Tibial nerve (tissue), 4 donors: ENCODE measurements around the gene DAG1.

Experiments
- EP300 ChIP-seq, 2 donors: sonication (generic); formaldehyde crosslinking; IDR thresholded peaks; one replicate each; pipeline ENCODE4 v1.6.1; 2017; ENCODE audit warnings: antibody characterized with exemption in 2 of 2, mild to moderate bottlenecking in 1 of 2
- TF ChIP-seq, protein P1 (sequence below), 5 experiments: fragments of 200-600 bp in 3 of 5; fragments of 450-650 bp in 2 of 5; sonication (generic) in 3 of 5; IDR thresholded peaks; one replicate each; pipeline ENCODE4 v1.5.1; 2016 to 2019; ENCODE audit warnings: antibody characterized with exemption in 5 of 5, mild to moderate bottlenecking in 3 of 5, moderate library complexity in 2 of 5

- no peak for TF ChIP-seq EP300 (IDR thresholded peaks at IDR 0.05)
- TF ChIP-seq, protein P1, sequence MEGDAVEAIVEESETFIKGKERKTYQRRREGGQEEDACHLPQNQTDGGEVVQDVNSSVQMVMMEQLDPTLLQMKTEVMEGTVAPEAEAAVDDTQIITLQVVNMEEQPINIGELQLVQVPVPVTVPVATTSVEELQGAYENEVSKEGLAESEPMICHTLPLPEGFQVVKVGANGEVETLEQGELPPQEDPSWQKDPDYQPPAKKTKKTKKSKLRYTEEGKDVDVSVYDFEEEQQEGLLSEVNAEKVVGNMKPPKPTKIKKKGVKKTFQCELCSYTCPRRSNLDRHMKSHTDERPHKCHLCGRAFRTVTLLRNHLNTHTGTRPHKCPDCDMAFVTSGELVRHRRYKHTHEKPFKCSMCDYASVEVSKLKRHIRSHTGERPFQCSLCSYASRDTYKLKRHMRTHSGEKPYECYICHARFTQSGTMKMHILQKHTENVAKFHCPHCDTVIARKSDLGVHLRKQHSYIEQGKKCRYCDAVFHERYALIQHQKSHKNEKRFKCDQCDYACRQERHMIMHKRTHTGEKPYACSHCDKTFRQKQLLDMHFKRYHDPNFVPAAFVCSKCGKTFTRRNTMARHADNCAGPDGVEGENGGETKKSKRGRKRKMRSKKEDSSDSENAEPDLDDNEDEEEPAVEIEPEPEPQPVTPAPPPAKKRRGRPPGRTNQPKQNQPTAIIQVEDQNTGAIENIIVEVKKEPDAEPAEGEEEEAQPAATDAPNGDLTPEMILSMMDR (IDR thresholded peaks at IDR 0.05), result no peak
Measured at GRCh38 chr3:49470714-49471420, 800 bp downstream of the DAG1 start.
